ENCODE results near the gene ME3. TPM values are rescaled to one million over a fixed set of nuclear protein-coding genes. Genes with fewer than 3 reads are reported as not detected.
A peak's percentile ranks its signal among the peaks of the same experiment; 100 is the strongest.

The ME3 gene
- total and polyA plus RNA-seq, 2 experiments from 2014 or later = 7.5 to 10.9 TPM

DNA sequence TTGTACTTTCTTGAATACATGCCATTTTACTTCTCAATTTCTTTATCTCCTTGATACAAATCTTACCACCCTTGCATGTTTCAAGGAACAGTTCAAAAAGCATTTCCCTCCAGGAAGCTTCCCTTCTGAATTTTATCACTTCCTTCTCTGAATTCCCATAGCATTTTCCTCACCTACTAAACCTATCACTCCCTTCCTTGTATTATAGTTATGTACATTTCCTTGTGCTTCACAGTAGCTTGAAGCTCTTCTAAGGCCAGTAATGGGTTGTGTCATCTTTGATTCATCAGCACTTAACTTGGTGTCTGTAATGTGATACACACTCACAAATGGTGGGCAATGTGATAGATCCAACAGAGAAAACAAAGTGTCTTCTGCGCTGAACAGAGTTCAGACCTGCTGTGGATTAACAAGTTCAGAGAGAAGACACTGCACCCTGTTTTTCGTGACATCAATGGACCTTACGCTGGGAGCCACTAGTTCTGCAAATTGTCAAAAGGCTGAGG, 170.2 kb downstream of the ME3 start:
- no peaks in the 10 kb centered on the region for H3F3A ChIP-seq (ENCODE audit: insufficient read depth)
- in situ Hi-C loops (cut with MboI) = no loop called here
- H3K9me2 ChIP-seq (ENCODE audit: insufficient read depth) = no peaks in the 10 kb centered on the region
- WGBS, 2 experiments (ENCODE audit: low coverage in 1 of 2, low lambda C conversion rate in 2 of 2, missing lambda C conversion rate in 2 of 2) = 97% methylated on average over 3 of the region's 3 CpGs
- no peak overlapping the region for H2AFZ ChIP-seq
- H3K36me3 ChIP-seq (ENCODE audit: low read depth) = no peaks in the 10 kb centered on the region
- TF ChIP-seq EZH2 (IDR thresholded peaks at IDR 0.05; ENCODE audit: insufficient read depth, poor library complexity, severe bottlenecking) (no peak), EZH2phosphoT487 (IDR thresholded peaks at IDR 0.05; ENCODE audit: insufficient read depth, low read depth) (no peak)
- no peaks in the 10 kb centered on the region; the same call in 1 of the 2 replicates for H3K27me3 ChIP-seq (replicated peaks; ENCODE audit: insufficient read depth)
- H3K9ac ChIP-seq = no peak overlapping the region
- H3K79me2 ChIP-seq (ENCODE audit: insufficient read depth) = no peaks in the 10 kb centered on the region
- peaks cover 7% of the 10 kb centered on the region for H3K4me1 ChIP-seq (ENCODE audit: insufficient read depth)
- no peak overlapping the region for H3K4me3 ChIP-seq
- no peak overlapping the region for H3K4me2 ChIP-seq (ENCODE audit: unreplicated experiment)
- H3K9me3 ChIP-seq (ENCODE audit: low read depth) = no peaks in the 10 kb centered on the region
- no peak overlapping the region for H3K27ac ChIP-seq
- H4K20me1 ChIP-seq (ENCODE audit: insufficient read depth) = no peaks in the 10 kb centered on the region
- no peak for DNase-seq

DNA sequence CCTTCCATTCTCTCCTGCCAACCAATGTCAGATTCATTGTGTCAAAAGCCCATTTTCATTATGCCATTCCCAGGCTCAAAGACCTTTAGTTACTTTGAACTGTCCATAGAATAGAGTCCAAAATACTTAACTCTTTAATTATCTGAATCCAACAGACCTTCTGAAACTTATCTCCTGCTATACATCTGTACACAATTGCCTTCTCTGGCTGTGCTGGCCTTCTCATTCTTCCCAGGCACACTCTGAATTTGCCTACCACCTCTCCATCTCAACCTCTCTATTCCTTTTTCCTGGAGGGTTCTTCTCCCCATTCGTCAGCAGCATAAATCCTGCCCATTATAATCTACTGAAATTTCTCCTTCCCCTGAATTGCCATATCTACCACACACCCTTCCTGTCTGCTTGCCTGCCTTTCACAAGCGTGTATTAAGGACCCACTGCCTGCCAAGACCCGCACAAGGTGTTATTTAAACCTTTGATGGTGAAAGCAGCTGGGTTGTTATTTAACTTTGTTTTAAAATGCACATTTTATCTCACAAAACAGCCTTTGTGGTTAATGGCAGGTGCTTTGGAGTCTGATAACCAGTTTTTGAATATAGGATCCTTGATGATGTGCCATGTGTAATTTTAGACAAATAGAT, 171.8 kb downstream of the ME3 start:
- H3K4me3 ChIP-seq = no peak overlapping the region
- no peaks in the 10 kb centered on the region for H4K20me1 ChIP-seq (ENCODE audit: insufficient read depth)
- 83 to 87% methylated on average over 3 of the region's 3 CpGs for WGBS, 2 experiments (ENCODE audit: low coverage in 1 of 2, low lambda C conversion rate in 2 of 2, missing lambda C conversion rate in 2 of 2)
- H3K4me1 ChIP-seq (ENCODE audit: insufficient read depth) = peaks cover 12% of the 10 kb centered on the region
- no peak overlapping the region for H2AFZ ChIP-seq
- in situ Hi-C loops (cut with MboI) = no loop called here
- H3K9me3 ChIP-seq (ENCODE audit: low read depth) = no peaks in the 10 kb centered on the region
- no peaks in the 10 kb centered on the region for H3K27me3 ChIP-seq (replicated peaks; ENCODE audit: insufficient read depth)
- no peaks in the 10 kb centered on the region for H3K79me2 ChIP-seq (ENCODE audit: insufficient read depth)
- H3F3A ChIP-seq (ENCODE audit: insufficient read depth) = no peaks in the 10 kb centered on the region
- no peak overlapping the region for H3K27ac ChIP-seq
- H3K9ac ChIP-seq = no peak overlapping the region
- H3K9me2 ChIP-seq (ENCODE audit: insufficient read depth) = no peaks in the 10 kb centered on the region
- no peak for TF ChIP-seq EZH2phosphoT487 (IDR thresholded peaks at IDR 0.05; ENCODE audit: insufficient read depth, low read depth)
- no peak for TF ChIP-seq EZH2 (IDR thresholded peaks at IDR 0.05; ENCODE audit: insufficient read depth, poor library complexity, severe bottlenecking)
- H3K36me3 ChIP-seq (ENCODE audit: low read depth) = no peaks in the 10 kb centered on the region
- no peak overlapping the region for H3K4me2 ChIP-seq (ENCODE audit: unreplicated experiment)
- DNase-seq = no peak

DNA sequence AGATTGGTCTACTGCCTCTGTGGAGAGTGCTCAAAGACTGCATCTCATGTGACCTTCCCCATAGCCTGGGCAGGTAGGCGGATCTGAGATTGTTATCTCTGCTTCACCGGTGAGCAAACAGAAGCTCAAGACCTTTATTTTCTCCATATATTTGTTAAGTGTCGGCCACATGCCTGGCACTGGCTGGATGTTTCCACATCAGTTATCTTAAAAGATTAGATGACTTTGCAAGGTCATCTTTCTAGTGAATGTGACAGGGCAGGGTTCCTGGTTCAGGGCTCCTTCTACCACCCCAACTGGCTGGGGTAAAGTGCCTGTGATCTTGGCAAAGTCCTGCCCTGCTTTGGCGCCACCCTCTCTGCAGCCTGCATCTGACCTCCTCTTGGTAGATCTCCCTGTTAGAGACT, 172.7 kb downstream of the ME3 start:
- in situ Hi-C loops (cut with MboI) = no loop called here
- Histone ChIP-seq H3K4me2 (ENCODE audit: unreplicated experiment) (no peak overlapping the region), H3K9me2 (ENCODE audit: insufficient read depth) (no peaks in the 10 kb centered on the region), H3K9ac (no peak overlapping the region), H3K9me3 (ENCODE audit: low read depth) (no peaks in the 10 kb centered on the region), H3K36me3 (ENCODE audit: low read depth) (no peaks in the 10 kb centered on the region), H2AFZ (no peak overlapping the region), H4K20me1 (ENCODE audit: insufficient read depth) (no peaks in the 10 kb centered on the region), H3F3A (ENCODE audit: insufficient read depth) (no peaks in the 10 kb centered on the region), H3K4me1 (ENCODE audit: insufficient read depth) (peaks cover 12% of the 10 kb centered on the region), H3K4me3 (no peak overlapping the region), H3K27ac (no peak overlapping the region), H3K79me2 (ENCODE audit: insufficient read depth) (no peaks in the 10 kb centered on the region), H3K27me3 (replicated peaks; ENCODE audit: insufficient read depth) (no peaks in the 10 kb centered on the region)
- 91 to 95% methylated on average over 4 of the region's 4 CpGs for WGBS, 2 experiments (ENCODE audit: low coverage in 1 of 2, low lambda C conversion rate in 2 of 2, missing lambda C conversion rate in 2 of 2)
- no peak for DNase-seq
- TF ChIP-seq EZH2phosphoT487 (IDR thresholded peaks at IDR 0.05; ENCODE audit: insufficient read depth, low read depth) = no peak

DNA sequence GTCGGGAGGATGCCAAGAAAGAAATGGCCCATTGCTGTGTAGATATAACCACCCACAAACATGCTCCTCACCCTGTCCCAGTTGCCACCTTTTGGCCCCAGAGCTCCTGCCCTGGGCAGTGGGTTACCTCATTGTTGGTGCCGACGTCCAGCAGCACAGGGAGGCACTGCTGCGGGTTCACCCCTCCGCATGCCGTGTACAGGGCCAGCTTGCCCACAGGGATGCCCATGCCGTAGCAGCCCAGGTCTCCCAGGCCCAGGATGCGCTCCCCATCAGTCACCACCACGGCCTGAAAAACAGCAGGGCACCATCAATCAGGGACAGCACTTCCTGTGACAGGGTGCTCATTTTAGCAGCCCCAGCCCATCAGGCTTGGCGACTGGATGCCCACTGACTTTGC, 174.6 kb downstream of the ME3 start:
- H3K36me3 ChIP-seq (ENCODE audit: low read depth) = no peaks in the 10 kb centered on the region
- H3K9ac ChIP-seq = no peak overlapping the region
- H3K27me3 ChIP-seq (replicated peaks; ENCODE audit: insufficient read depth) = no peaks in the 10 kb centered on the region
- H3K27ac ChIP-seq = no peak overlapping the region
- no peaks in the 10 kb centered on the region for H3K79me2 ChIP-seq (ENCODE audit: insufficient read depth)
- no peak for DNase-seq
- H3K4me2 ChIP-seq (ENCODE audit: unreplicated experiment) = no peak overlapping the region
- H4K20me1 ChIP-seq (ENCODE audit: insufficient read depth) = no peaks in the 10 kb centered on the region
- no peaks in the 10 kb centered on the region for H3F3A ChIP-seq (ENCODE audit: insufficient read depth)
- no peaks in the 10 kb centered on the region for H3K9me3 ChIP-seq (ENCODE audit: low read depth)
- TF ChIP-seq EZH2phosphoT487 (IDR thresholded peaks at IDR 0.05; ENCODE audit: insufficient read depth, low read depth) = no peak
- 96 to 97% methylated on average over 9 to 10 of the region's 10 CpGs for WGBS, 2 experiments (ENCODE audit: low coverage in 1 of 2, low lambda C conversion rate in 2 of 2, missing lambda C conversion rate in 2 of 2)
- H3K4me3 ChIP-seq = no peak overlapping the region
- H2AFZ ChIP-seq = no peak overlapping the region
- no peaks in the 10 kb centered on the region for H3K9me2 ChIP-seq (ENCODE audit: insufficient read depth)
- H3K4me1 ChIP-seq (ENCODE audit: insufficient read depth) = peaks cover 12% of the 10 kb centered on the region
- in situ Hi-C loops (cut with MboI) = no loop called here

DNA sequence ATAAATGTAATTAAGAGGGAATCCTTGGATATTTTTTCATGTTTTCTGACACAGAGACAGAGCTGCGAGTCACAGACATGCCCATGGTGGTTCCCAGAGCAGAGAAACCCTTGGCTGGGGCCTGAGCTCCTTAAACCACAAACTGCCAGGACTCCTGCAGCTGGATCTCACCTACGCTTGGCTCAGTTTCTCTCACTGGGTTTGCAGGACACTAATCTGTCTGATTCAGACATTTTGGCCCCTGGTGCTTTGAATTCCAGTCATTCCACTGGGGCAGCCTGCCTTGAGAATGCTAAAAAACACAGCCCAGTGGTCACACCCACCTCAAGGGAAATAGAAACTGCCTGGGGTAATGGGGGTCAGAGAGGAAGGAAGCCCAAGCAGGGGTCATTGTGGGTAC, 175.1 kb downstream of the ME3 start:
- Histone ChIP-seq H3K9me2 (ENCODE audit: insufficient read depth) (no peaks in the 10 kb centered on the region), H3K27ac (no peak overlapping the region), H2AFZ (no peak overlapping the region), H3K4me3 (no peak overlapping the region), H3K4me1 (ENCODE audit: insufficient read depth) (peaks cover 12% of the 10 kb centered on the region), H3K9me3 (ENCODE audit: low read depth) (no peaks in the 10 kb centered on the region), H4K20me1 (ENCODE audit: insufficient read depth) (no peaks in the 10 kb centered on the region), H3K9ac (no peak overlapping the region), H3K4me2 (ENCODE audit: unreplicated experiment) (peak overlapping the region; percentile 62), H3K36me3 (ENCODE audit: low read depth) (no peaks in the 10 kb centered on the region), H3F3A (ENCODE audit: insufficient read depth) (no peaks in the 10 kb centered on the region), H3K27me3 (replicated peaks; ENCODE audit: insufficient read depth) (no peaks in the 10 kb centered on the region), H3K79me2 (ENCODE audit: insufficient read depth) (no peaks in the 10 kb centered on the region)
- in situ Hi-C loops (cut with MboI) = no loop called here
- peak; percentile 58 for DNase-seq
- WGBS, 2 experiments (ENCODE audit: low coverage in 1 of 2, low lambda C conversion rate in 2 of 2, missing lambda C conversion rate in 2 of 2) = 42 to 51% methylated on average over 2 of the region's 2 CpGs
- TF ChIP-seq EZH2phosphoT487 (IDR thresholded peaks at IDR 0.05; ENCODE audit: insufficient read depth, low read depth) = no peak

Measured in GM23248 (cell line).